A673 (cell line): ENCODE measurements around the gene PLA2G5.

ENCODE experiments used
- CTCF ChIP-seq: fragments of 300-800, 200-600 bp; sonication (generic); conservative IDR thresholded peaks from 2 replicates; pipeline ENCODE4 v1.5.1; 2017; ENCODE audit warnings: low read depth, mild to moderate bottlenecking, antibody characterized with exemption, low read length, moderate library complexity, mixed read lengths
- EZH2 ChIP-seq: fragments of 200-600 bp; sonication (generic); IDR thresholded peaks from 2 replicates; pipeline ENCODE4 v1.6.1; 2017; ENCODE audit warnings: borderline replicate concordance, low read depth, mild to moderate bottlenecking, mixed read lengths, antibody characterized with exemption, low read length; ENCODE audit not compliant: poor library complexity, severe bottlenecking

GRCh38 chr1:20115479-20115878, 45.5 kb downstream of the PLA2G5 start:
- TF ChIP-seq CTCF (no peak), EZH2 (no peak)
